HL-60/S4 treated with phorbol 12-myristate 13-acetate at 8.2 ng/mL for 4 days and 3 days (cell line): Measurements from ENCODE around the gene CAPZB.

Source experiments
- in situ Hi-C: fragments of 300-500 bp; cut with MboI; formaldehyde crosslinking; loops from 2 replicates; pipeline ENCODE4 v1.15.0; 2022; ENCODE audit warnings: low sequenced_read_pairs

Gene CAPZB

DNA sequence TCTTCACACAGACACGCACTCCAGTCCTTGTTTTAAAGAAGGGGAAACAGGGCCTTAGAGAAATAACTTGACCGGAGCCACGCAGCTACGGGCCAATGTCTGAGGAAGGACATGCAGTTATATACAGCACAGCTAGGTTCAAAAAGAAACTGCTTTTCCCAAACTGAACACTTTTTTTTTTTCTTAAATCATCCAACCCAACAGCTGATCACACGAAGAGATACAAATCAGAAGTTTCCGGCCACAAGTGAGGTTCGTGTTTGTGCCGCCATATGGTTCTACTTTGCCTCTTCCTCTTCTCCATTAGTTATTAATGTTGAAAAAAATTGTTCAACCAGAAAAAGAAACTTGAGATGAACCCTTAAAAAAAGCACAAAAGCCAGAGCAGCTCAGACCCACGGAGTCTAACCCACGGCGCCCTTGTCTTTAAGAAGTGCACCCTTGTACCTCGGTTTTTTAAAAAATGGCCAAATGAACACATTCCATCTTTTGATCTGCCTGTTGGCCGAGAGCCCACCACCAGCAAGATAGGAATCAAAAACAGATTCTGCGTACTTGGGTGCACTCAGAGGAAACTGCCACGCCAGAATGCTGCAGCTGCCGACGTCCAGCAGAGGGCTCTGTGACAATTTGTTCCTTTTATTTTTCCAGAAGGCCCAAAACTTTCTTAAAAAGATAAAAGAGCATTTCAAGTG is 94.3 kb downstream of the CAPZB start:
- in situ Hi-C loops: no loop called here

DNA sequence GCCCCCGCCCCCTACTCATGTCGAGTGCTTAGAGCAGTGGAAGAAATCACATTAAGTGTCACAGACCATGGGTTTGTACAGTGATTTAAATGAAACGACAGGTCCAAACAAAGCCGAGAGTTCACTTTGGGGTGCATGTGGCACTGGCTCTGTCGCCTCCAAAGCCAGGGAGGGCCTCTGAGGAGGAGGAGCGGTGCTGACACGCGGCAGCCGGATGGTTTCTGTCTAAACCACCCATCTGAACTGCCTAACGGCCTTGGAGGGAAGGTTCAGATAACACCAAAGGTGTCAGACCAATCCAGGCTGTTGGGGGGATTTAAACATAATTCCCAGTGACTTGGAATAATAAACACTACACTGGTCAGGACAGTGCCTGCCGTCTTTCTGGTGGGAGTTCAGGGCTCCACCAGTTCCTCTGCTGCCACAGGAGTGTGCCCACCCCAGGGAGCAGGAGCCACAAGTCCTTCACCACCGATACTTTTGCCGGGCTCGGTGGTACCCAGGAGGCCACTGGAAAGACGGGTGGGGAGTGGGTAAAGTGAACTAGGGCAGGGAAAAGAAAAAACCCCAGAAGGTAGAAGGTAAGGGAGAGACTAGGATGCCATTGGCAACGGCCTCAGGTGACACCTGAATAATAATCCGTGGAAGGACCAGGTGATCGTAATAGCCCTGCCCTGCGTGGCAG is 95.0 kb downstream of the CAPZB start:
- in situ Hi-C loops: no loop called here

DNA sequence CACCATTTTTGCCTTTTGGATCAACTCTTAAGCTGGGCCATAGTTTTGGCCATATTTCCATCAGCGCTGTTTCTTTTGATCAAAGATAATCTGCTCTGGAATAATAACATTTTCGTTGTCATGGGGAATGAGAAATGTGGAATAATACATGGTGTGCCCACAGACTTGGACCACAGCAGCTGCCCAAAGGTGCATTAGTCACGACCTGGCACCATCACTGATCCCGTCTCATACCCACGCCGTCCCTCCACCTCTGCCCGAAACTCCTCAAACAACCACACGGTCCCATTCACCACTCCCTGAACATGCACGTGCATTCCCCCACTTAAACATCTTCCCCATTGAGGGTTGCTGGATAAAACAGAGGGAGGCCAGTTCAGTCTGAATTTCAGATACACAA is 96.4 kb downstream of the CAPZB start:
- in situ Hi-C loops: no loop called here

DNA sequence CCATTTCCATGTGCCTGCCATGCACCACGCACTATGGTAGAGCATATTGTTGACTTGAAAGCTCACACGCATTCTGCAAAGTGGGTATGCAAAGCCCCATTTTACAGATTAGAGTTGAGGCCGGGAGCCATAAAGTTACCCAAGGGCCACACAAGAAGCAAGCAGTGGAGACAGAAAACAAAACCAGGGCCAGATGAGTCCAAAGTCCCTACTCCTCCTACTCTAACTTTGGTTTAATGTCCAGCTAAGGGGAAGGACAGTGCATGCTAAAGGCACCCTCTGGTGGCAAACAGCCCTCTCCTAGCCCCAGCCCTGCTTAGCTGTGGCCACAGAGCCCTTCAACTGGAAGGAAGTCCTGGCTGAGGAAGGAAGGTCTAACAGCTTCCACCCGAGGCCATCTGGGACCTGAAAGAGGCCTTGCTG is 98.3 kb downstream of the CAPZB start:
- in situ Hi-C loops: no loop called here

DNA sequence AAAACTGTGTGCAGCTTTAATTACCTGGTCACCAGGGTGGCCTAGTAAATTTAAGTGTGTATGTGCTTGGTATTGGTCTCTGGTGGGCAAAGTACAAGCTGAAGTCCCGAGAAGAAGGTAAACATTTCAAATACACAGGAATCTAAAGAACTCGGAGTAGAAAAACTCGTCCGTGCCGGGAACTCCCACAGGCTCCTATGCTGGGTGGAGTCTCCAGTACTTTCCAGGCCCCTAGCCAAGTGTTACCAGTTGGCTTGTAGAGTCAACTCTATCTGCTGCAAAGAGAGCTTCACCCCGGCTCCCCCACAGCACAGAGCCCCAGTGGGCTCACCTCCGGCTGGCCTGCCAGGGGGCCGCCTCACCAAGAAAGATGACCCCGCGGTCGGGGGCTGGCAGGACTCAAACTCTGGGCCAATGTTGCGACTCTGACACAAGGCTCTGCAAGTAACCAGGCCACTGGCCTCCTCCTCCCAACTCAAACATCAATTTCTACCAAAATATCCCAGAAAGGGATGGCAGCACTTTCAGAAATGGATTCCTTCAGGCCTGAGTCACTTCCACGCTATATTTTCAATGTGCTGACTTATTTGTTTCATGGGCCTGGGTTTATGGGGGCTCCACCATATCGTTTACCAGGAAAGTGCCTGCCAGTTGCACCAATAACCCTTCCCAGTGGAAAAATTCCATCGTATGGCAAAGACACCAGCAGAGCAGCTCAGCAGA is 99.3 kb downstream of the CAPZB start:
- in situ Hi-C loops: no loop called here

DNA sequence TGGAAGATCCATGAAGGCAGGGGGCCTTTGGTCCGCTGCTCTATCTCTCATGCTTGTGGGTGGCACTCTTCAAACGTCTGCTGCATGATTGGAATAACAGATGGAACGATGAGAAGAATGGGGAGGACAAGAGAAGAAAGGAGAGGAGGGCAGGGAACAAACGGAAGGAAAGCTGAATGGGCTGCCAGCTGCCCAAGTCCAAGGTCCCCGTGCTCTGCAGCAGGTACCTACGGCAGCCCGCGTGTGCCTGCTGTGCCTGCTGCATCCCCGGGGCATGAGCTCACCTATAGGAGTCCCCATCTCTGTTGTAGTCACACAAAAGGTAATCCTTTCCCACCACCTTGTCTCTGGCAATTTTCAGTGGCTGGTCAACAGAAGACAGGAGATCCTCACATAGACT is 100.1 kb downstream of the CAPZB start:
- in situ Hi-C loops: no loop called here

DNA sequence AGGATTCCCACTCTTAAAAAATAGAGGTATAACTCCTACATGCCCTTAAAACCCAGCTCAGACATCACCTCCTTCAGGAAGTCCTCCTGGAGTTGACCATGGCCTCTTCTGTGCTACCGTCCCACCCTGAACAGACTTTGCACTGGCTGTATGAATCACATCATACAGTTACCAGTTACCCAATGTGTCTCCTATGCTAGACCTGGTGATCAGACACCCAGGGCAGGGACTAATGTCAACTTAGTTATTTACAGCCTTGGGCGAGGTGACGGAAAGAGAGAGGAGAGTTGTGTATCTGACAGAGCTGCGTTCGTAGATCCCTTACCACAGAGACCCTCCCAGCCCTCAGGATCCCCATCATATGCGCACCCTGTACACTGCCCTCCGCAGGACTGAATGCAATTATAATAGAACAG is 100.6 kb downstream of the CAPZB start:
- in situ Hi-C loops: no loop called here

DNA sequence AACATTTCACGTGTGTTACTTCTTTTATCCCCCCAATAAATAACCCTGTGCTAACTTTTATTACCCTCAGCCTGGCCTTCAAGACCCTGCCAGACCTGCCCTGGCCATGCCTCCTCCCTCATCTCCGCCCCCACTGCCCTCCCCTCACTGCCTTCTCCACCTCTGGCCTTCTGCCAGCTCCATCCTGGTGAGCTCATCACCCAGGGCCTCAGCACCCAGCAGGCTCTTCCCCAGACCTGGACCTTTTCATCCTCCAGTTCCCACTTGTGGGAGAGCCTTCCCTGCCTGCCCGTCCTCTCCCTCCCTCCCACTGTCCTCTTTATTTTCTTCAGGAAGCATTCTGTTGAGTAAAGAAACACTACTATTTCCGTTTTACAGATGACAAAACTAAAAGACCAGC is 101.2 kb downstream of the CAPZB start:
- in situ Hi-C loops: no loop called here

GRCh38 chr1:19382222-19382621 is 103.1 kb downstream of the CAPZB start:
- in situ Hi-C loops: no loop called here

- in situ Hi-C loops: no loop called here
Observed at GRCh38 chr1:19381261-19381660, 104.1 kb downstream of the CAPZB start.

DNA sequence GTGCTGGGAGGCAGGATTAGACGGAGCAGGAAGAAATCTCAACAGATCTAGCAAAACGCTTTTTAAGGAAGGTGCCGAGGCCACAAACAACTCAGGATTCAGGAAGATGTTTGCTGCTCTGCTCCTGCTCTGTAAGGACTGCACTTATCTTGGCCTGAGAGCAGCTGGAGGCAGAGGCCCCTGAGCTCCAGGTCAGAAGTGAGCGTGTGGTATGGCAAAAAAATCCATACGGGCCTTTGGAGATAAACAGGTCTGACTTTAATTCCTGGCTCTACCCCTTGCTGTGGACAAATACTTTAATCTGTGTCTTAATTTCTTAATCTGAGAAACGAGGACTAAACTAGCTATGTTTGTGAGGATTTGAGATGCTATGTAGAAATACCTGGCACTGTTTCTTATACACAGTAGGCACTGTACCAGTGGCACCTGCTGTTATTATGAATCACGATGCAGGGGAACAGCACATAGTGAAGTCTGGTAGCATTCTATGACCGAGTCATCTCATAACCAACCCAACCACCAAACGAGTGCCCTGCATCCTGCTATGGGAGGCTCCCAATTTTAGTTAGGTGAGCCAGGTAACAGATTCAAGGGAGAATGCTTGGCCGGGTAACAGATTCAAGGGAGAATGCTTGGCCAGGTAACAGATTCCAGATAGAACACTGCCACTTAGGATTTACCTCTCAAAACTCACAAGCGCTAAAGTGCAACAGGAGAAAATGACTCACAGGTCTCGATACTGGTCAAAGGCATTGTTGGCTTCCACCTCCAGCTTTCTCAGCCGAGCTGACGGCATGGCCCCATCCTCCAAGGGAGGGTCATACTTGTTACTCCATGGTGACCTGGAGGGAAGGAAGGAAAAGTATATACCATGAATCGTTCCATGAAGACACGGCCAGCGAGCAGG is 107.3 kb downstream of the CAPZB start:
- in situ Hi-C loops: no loop called here

DNA sequence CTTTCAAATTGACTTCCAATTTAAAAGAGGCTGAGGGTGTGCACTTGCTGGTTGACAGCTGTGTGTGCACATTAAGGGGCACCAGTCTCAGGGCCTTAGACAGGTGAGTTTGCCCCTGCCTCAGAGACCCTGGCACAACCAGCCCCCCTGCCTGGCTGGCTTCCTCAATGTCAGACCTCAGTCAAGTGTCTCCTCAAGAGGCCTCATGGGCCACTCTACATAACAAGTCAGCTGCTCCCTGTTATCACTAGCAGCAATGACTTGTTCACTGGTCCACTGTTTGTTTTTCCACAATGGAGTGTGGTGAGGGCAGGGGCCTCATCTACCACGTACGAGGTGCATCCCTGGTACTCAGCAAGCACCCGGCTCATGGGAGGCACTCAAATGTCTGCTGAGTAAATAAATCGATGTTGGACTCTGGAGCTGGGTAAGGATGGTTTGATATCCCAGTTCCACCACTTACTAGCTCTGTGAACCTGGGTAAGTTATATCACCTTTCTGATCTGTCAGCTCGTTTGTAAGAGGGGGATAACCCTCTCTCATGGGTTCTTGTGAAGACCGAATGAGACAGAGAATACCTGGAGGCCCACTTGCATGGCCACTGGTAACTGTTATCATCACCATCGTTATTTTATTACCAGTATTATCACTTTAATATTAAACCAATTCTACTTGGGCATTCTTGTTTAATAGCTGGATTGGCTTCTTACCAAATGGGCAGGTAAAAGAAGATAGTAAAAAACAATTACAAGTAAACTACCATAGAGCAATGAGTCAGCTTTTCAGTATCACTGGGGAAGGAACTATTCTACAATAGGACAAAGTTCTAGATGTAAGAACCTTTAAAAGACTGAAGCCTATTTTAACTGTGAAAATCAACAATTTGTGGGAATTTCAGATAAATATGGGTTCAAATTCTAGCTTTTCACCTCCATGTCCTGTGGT is 108.6 kb downstream of the CAPZB start:
- in situ Hi-C loops: no loop called here

- in situ Hi-C loops: no loop called here
Observed at GRCh38 chr1:19375631-19376400, 109.5 kb downstream of the CAPZB start.

DNA sequence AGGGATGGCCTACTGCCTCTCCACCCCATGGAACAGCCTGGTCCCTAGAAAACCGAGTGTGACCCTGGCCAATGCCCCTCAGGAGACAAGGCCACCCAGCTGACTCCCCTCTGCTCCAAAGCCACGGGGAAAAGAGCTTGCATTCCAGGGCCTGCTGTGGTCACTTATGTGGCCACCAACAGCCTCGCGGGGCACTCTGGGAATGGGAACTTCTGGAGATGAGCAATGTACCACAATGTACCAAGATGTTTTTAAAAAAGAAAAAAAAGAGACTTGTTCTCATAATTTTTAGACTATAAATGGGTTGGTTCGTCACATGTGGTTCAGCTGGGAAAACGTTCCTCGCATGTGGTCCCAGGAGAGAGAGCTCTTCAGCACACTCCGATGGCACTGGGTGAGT is 110.4 kb downstream of the CAPZB start:
- in situ Hi-C loops: no loop called here

- in situ Hi-C loops: no loop called here
Observed at GRCh38 chr1:19374083-19374801, 111.1 kb downstream of the CAPZB start.

DNA sequence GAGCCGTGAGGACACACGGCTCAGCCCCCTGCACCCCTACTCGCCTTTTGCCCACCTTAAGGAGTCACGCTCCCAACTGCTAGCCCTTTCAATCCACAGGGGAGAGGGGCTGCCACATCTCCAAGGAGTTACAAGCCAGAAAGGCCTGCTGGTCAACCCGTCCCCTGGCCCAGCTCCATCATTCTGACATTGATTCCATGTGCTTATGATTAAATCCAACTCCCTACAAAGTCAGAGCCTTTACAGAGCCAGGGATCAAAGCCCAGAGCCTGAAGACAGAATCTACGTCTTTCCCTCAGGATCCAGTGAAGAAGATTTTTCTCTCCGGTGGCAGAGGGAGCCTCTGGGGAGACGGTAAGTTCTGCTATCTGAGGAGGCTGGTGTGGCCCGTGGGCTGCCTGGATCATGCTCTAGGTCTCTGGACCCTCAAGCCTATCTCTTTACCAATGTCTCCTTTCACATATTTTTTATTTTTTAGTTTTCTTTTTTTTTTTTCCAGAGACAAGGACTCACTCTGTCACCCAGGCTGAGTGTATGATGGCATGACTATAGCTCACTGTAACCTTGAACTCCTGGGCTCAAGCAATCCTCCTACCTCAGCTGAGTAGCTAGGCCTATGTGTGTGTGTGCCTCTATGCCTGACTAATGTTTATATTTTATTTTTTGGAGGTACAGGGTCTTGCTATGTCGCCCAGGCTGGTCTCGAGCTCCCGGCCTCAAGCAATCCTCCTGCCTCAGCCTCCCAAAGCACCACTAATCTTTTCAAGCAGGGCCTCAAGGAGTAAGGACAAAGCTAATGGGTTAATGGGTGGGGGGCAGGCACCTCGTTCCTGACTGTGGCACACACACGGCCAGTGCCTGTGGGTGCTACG is 111.9 kb downstream of the CAPZB start:
- in situ Hi-C loops: no loop called here

DNA sequence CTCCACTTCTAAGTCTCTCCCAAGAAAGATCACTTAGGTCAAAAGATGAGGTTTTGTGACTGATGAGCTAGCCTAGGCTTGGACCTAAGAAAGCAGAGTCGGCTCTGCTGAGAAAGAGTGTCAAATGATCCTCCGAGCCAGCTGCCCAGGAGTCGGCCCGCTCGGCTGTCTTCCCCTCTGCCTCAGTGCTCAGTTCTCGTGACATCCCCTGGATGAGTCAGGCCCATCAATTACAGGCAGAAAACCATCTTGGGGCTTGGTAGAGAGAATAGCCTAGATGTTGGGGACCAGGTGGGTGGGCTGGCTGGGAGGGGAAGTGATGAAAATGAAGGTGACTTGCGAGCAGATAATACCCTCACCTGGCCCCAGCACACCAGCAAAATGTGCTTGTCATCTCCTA is 112.7 kb downstream of the CAPZB start:
- in situ Hi-C loops: no loop called here

DNA sequence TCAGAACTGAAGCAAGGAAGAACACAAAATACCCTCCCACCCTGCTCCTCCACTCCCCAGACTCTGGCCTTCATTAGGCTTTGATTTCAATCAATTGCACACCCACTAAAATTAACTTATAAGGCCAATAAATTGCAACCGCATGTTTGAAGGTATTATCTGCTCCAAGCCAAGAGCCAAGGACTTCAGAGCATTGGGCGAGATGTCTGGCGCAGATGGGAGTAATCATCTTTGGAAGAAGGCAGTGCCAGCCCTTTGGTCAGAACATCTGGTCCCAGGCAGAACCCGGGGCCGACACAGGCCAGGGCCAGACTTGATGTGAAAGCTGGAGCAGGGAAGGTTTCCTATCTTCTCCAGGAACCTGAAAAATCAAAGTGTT is 113.2 kb downstream of the CAPZB start:
- in situ Hi-C loops: no loop called here
